GM18499 (cell line): ENCODE results near the gene THOP1.
"Not testable (repeated sequence)": the region's sequence is repeated elsewhere in the genome, so short reads cannot be mapped to it uniquely, and the experiment has no call there.

Experiments
- ATAC-seq: cut with Tn5 transposase; IDR thresholded peaks from one replicate; pipeline ENCODE4 v1.9.1; 2021; ENCODE audit warnings: moderate number of reproducible peaks; ENCODE audit not compliant: insufficient read depth, unreplicated experiment

The THOP1 gene

GRCh38 chr19:2779121-2779740 is 6.1 kb upstream of the THOP1 start:
- ATAC-seq = no peak

GRCh38 chr19:2780284-2780683 is 5.0 kb upstream of the THOP1 start:
- ATAC-seq = no peak

GRCh38 chr19:2782329-2782935 is 2.9 kb upstream of the THOP1 start:
- ATAC-seq = no peak

- ATAC-seq = peak; percentile 51
These were observed 2.1 kb upstream of the THOP1 start, which contains the start of gene SGTA for GRCh38 chr19:2782936-2783780. TSS of gene SGTA (minus strand) at chr19:2783273. CDS start at chr19:2769068, 14,205 bp downstream.

GRCh38 chr19:2783781-2784145 is 1.5 kb upstream of the THOP1 start:
- no peak for ATAC-seq

GRCh38 chr19:2787115-2787514 is 1.8 kb downstream of the THOP1 start:
- ATAC-seq = no peak

GRCh38 chr19:2788237-2788636 is 2.9 kb downstream of the THOP1 start:
- ATAC-seq = no peak

- no peak for ATAC-seq
These were observed 4.9 kb downstream of the THOP1 start for GRCh38 chr19:2790194-2790556.

GRCh38 chr19:2790557-2791271 is 5.4 kb downstream of the THOP1 start:
- ATAC-seq = no peak

- no peak for ATAC-seq
These were observed 6.1 kb downstream of the THOP1 start for GRCh38 chr19:2791440-2791839.

- no peak for ATAC-seq
These were observed 6.6 kb downstream of the THOP1 start for GRCh38 chr19:2791876-2792275.

- ATAC-seq = not testable (repeated sequence)
These were observed 7.4 kb downstream of the THOP1 start for GRCh38 chr19:2792666-2793065.

GRCh38 chr19:2793126-2793525 is 7.8 kb downstream of the THOP1 start:
- no peak for ATAC-seq

- ATAC-seq = no peak
These were observed 8.3 kb downstream of the THOP1 start for GRCh38 chr19:2793577-2793976.

GRCh38 chr19:2795827-2796658 is 10.7 kb downstream of the THOP1 start:
- no peak for ATAC-seq

- no peak for ATAC-seq
These were observed 11.5 kb downstream of the THOP1 start for GRCh38 chr19:2796659-2797266.

GRCh38 chr19:2797280-2797679 is 12.0 kb downstream of the THOP1 start:
- no peak for ATAC-seq

- ATAC-seq = no peak
These were observed 12.9 kb downstream of the THOP1 start for GRCh38 chr19:2798158-2798685.

- ATAC-seq = no peak
These were observed 13.4 kb downstream of the THOP1 start for GRCh38 chr19:2798733-2799132.
